Stomach (tissue), 4 donors: ENCODE measurements around the gene PKLR.

Source experiments
- CTCF ChIP-seq, 7 experiments: fragments of 450-650 bp in 4 of 7; fragments of 200-600 bp in 3 of 7; sonication (generic) in 3 of 7; IDR thresholded peaks; one replicate each; pipeline ENCODE4 v1.5.1; 2016 to 2019; ENCODE audit warnings: antibody characterized with exemption in 7 of 7, control low read depth in 2 of 7, mild to moderate bottlenecking in 1 of 7
- POLR2A ChIP-seq, 4 donors: fragments of 450-650 bp; IDR thresholded peaks; one replicate each; pipeline ENCODE4 v1.6.1; 2016; ENCODE audit warnings: antibody characterized with exemption in 4 of 4, control low read depth in 2 of 4, mild to moderate bottlenecking in 1 of 4, moderate library complexity in 1 of 4
- POLR2AphosphoS5 ChIP-seq, 3 donors: sonication (generic); formaldehyde crosslinking; IDR thresholded peaks; one replicate each; pipeline ENCODE4 v1.6.1; 2016; ENCODE audit warnings: antibody characterized with exemption in 3 of 3

GRCh38 chr1:155305881-155306391, 4.7 kb upstream of the PKLR start:
- TF ChIP-seq POLR2A (IDR thresholded peaks at IDR 0.05): no peak
- TF ChIP-seq CTCF (IDR thresholded peaks at IDR 0.05): no peak
- no peak for TF ChIP-seq POLR2AphosphoS5 (IDR thresholded peaks at IDR 0.05)
